Body of pancreas (tissue), 4 donors: ENCODE data around the gene RAB1B.

Experiments
- CTCF ChIP-seq, 7 experiments: fragments of 450-650 bp in 4 of 7; fragments of 200-600 bp in 3 of 7; sonication (generic) in 3 of 7; IDR thresholded peaks; one replicate each; pipeline ENCODE4 v1.5.1; 2016 to 2019; ENCODE audit warnings: antibody characterized with exemption in 7 of 7
- POLR2A ChIP-seq, 3 donors: fragments of 450-650 bp; IDR thresholded peaks; one replicate each; pipeline ENCODE4 v1.6.1; 2016; ENCODE audit warnings: antibody characterized with exemption in 3 of 3, mild to moderate bottlenecking in 2 of 3

GRCh38 chr11:66291706-66292542, 23.5 kb downstream of the RAB1B start, which contains the start of gene TMEM151A:
- TF ChIP-seq CTCF (IDR thresholded peaks at IDR 0.05) (no peak), POLR2A (IDR thresholded peaks at IDR 0.05) (no peak)
